Measurements from ENCODE around the gene GKN2. TPM values are rescaled to one million over a fixed set of nuclear protein-coding genes. Genes with fewer than 3 reads are reported as not detected.
A peak's percentile ranks its signal among the peaks of the same experiment; 100 is the strongest.

GKN2 gene
- total RNA-seq, 3 donors from 2014 or later, result not detected

GRCh38 chr2:68970566-68971265 lies 18.0 kb upstream of the GKN2 start:
- H3K9me3 ChIP-seq, result no peaks in the 10 kb centered on the region
- H3K4me3 ChIP-seq, result no peak overlapping the region
- TF ChIP-seq, protein P1, sequence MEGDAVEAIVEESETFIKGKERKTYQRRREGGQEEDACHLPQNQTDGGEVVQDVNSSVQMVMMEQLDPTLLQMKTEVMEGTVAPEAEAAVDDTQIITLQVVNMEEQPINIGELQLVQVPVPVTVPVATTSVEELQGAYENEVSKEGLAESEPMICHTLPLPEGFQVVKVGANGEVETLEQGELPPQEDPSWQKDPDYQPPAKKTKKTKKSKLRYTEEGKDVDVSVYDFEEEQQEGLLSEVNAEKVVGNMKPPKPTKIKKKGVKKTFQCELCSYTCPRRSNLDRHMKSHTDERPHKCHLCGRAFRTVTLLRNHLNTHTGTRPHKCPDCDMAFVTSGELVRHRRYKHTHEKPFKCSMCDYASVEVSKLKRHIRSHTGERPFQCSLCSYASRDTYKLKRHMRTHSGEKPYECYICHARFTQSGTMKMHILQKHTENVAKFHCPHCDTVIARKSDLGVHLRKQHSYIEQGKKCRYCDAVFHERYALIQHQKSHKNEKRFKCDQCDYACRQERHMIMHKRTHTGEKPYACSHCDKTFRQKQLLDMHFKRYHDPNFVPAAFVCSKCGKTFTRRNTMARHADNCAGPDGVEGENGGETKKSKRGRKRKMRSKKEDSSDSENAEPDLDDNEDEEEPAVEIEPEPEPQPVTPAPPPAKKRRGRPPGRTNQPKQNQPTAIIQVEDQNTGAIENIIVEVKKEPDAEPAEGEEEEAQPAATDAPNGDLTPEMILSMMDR (IDR thresholded peaks at IDR 0.05), result no peak
- H3K4me1 ChIP-seq (ENCODE audit: low read depth), result no peaks in the 10 kb centered on the region
- H3K36me3 ChIP-seq (ENCODE audit: low read depth), result no peaks in the 10 kb centered on the region
- ATAC-seq (no peak), DNase-seq (no peak)
- intact Hi-C loops (cut with DNase I, micrococcal nuclease), result no loop called here

DNA sequence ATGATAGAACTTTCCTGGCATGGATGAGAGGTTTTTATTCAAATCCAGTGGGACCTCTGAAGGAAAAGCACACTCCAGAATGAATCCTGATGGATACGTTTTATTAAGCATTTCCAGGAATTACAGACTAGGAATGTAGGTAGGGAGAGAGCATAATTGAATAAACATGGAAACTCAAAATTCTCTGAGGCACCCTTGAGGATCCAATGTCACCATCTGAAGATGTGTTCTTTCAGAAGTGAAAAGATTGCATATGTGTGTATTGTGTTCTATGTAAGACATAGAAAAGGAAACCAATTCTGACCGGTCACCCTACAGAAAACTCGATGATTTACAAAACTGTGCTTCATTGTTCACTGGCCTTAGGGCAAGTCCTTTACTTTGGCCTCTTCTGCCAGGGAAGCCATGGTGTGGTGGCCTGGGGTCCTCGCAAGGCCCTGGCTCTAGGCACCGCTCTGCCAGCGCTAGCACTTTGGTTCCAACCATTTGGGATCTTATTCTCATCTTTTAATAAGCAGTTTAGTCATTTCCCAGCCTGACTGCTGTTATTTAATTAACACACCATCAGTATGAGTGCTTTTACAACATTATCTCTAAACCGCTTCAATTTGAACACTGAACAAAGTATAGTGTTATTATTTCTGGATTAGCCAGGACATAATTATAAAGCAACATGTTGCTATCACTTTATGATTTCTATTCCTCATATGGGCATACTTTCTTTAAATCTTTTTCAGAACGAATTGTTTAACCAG lies 17.2 kb upstream of the GKN2 start:
- no peaks in the 10 kb centered on the region for H3K9me3 ChIP-seq
- DNase-seq (no peak), ATAC-seq (no peak)
- no peaks in the 10 kb centered on the region for H3K4me1 ChIP-seq (ENCODE audit: low read depth)
- TF ChIP-seq, protein P1 (IDR thresholded peaks at IDR 0.05), result no peak
- intact Hi-C loops (cut with DNase I, micrococcal nuclease), result no loop called here
- H3K36me3 ChIP-seq (ENCODE audit: low read depth), result no peaks in the 10 kb centered on the region
- H3K4me3 ChIP-seq, result no peak overlapping the region

GRCh38 chr2:68968221-68968620 lies 15.5 kb upstream of the GKN2 start:
- no peaks in the 10 kb centered on the region for H3K4me1 ChIP-seq (ENCODE audit: low read depth)
- ATAC-seq (no peak), DNase-seq (no peak)
- no peaks in the 10 kb centered on the region for H3K9me3 ChIP-seq
- no peak overlapping the region for H3K4me3 ChIP-seq
- TF ChIP-seq, protein P1 (IDR thresholded peaks at IDR 0.05), result no peak
- H3K36me3 ChIP-seq (ENCODE audit: low read depth), result no peaks in the 10 kb centered on the region
- intact Hi-C loops (cut with DNase I, micrococcal nuclease), result no loop called here

GRCh38 chr2:68964282-68964681 lies 11.6 kb upstream of the GKN2 start:
- intact Hi-C loops (cut with DNase I, micrococcal nuclease), result no loop called here
- TF ChIP-seq, protein P1 (IDR thresholded peaks at IDR 0.05), result no peak

DNA sequence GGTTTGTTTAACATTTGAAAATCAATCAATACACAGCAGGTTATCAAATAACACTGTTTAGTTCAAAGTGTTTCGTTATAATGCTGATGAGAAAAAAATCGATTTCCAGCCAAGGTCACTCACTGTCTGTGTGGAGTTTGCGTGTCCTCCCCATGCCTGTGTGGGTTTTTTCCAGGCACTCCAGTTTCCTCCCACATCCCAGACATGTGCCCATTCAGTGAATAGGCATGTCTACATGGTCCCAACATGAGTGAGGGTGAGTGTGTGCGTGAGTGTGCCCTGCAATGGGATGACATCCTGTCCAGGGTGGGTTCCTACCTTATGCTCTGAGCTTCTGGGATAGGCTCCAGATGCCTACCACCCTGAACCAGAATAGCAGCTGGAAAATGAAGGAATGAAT lies 8.7 kb upstream of the GKN2 start:
- ATAC-seq, result peak; percentile 78

More at GRCh38 chr2:68964282-68964681, 11.6 kb upstream of the GKN2 start:
- no peaks in the 10 kb centered on the region for H3K4me1 ChIP-seq (ENCODE audit: low read depth)
- ATAC-seq (no peak), DNase-seq (no peak)
- H3K36me3 ChIP-seq (ENCODE audit: low read depth), result no peaks in the 10 kb centered on the region
- no peak overlapping the region for H3K4me3 ChIP-seq
- no peaks in the 10 kb centered on the region for H3K9me3 ChIP-seq

More for the DNA sequence above, 8.7 kb upstream of the GKN2 start:
- Histone ChIP-seq H3K36me3 (ENCODE audit: low read depth) (no peaks in the 10 kb centered on the region), H3K4me3 (no peak overlapping the region), H3K9me3 (no peaks in the 10 kb centered on the region), H3K4me1 (ENCODE audit: low read depth) (no peaks in the 10 kb centered on the region)
- DNase-seq, result peak in 1 of 3 donors; percentile 9
- TF ChIP-seq, protein P1 (IDR thresholded peaks at IDR 0.05), result no peak
- intact Hi-C loops (cut with DNase I, micrococcal nuclease), result no loop called here

Data from mucosa of descending colon (tissue), 3 donors.